Subcutaneous abdominal adipose tissue (tissue), 5 donors: ENCODE measurements around the gene NISCH.

ENCODE experiments used
- H3K27ac ChIP-seq: one replicate; pipeline ENCODE4 v1.7.0; 2013; ENCODE audit warnings: low read depth, mild to moderate bottlenecking, inconsistent platforms, low read length, moderate library complexity
- H3K27me3 ChIP-seq, 5 donors: one replicate each; pipeline ENCODE4 v1.7.0; 2013; ENCODE audit warnings: low read length in 5 of 5, inconsistent platforms in 1 of 5; ENCODE audit not compliant: control insufficient read depth in 5 of 5, insufficient read depth in 4 of 5
- H3K36me3 ChIP-seq, 5 donors: one replicate each; pipeline ENCODE4 v1.7.0; 2013; ENCODE audit warnings: low read length in 5 of 5; ENCODE audit not compliant: control insufficient read depth in 5 of 5, insufficient read depth in 5 of 5
- H3K4me1 ChIP-seq, 5 donors: one replicate each; pipeline ENCODE4 v1.7.0; 2013; ENCODE audit warnings: low read length in 5 of 5, mild to moderate bottlenecking in 3 of 5, moderate library complexity in 1 of 5; ENCODE audit not compliant: control insufficient read depth in 5 of 5, insufficient read depth in 5 of 5
- H3K4me3 ChIP-seq, 5 donors: one replicate each; pipeline ENCODE4 v1.7.0; 2013; ENCODE audit warnings: low read length in 5 of 5, low read depth in 1 of 5
- H3K9ac ChIP-seq, 5 donors: one replicate each; pipeline ENCODE4 v1.7.0; 2013; ENCODE audit warnings: low read length in 5 of 5, mild to moderate bottlenecking in 4 of 5, moderate library complexity in 3 of 5
- H3K9me3 ChIP-seq, 5 donors: one replicate each; pipeline ENCODE4 v1.7.0; 2013; ENCODE audit warnings: low read length in 5 of 5; ENCODE audit not compliant: control insufficient read depth in 5 of 5
- donor health status: healthy.
- donor health status: healthy.
- donor health status: healthy.
- donor health status: healthy.
- donor health status: healthy.

Gene NISCH

DNA sequence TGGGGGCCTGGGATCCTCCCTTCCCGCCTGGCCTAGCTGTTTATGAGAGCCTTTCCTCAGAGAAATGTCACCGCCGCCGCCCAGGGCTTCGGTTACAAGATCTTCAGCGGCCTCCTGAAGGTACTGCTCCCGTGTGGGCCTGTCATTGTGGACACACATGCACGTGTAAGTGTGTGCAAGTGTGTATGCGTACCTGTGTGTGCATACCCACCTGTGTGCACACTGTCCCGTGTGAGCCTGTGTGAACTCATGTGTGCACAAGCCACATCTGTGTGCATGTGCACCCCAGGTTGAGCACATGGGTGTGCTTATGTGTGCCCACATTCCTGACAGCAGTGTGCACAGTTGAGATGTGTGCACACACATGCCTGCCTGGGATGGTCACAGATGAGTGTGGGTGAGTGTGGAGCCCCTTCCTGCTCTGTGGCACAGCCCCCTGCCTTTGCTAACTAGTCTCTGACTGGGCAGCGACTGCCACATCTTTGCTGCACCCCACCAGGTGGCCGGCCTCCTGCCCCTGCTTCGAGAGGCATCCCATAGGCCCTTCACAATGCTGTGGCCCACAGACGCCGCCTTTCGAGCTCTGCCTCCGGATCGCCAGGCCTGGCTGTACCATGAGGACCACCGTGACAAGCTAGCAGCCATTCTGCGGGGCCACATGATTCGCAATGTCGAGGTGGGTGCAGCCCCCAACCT is 64.2 kb downstream of the NISCH start:
- Histone ChIP-seq H3K4me3 (no peak overlapping the region), H3K27ac (no peak overlapping the region), H3K4me1 (peaks cover 0 to 9% (median 6%) of the 10 kb centered on the region in 5 donors), H3K36me3 (peaks cover 0 to 96% (median 71%) of the 10 kb centered on the region in 5 donors), H3K27me3 (no peaks in the 10 kb centered on the region), H3K9ac (no peak overlapping the region), H3K9me3 (no peaks in the 10 kb centered on the region)

GRCh38 chr3:52520141-52520667 is 64.8 kb downstream of the NISCH start:
- Histone ChIP-seq H3K9me3 (no peaks in the 10 kb centered on the region), H3K4me1 (peaks cover 2 to 16% (median 10%) of the 10 kb centered on the region in 5 donors), H3K9ac (no peak overlapping the region), H3K27me3 (no peaks in the 10 kb centered on the region), H3K27ac (no peak overlapping the region), H3K4me3 (no peak overlapping the region), H3K36me3 (peaks cover 0 to 94% (median 66%) of the 10 kb centered on the region in 5 donors)

DNA sequence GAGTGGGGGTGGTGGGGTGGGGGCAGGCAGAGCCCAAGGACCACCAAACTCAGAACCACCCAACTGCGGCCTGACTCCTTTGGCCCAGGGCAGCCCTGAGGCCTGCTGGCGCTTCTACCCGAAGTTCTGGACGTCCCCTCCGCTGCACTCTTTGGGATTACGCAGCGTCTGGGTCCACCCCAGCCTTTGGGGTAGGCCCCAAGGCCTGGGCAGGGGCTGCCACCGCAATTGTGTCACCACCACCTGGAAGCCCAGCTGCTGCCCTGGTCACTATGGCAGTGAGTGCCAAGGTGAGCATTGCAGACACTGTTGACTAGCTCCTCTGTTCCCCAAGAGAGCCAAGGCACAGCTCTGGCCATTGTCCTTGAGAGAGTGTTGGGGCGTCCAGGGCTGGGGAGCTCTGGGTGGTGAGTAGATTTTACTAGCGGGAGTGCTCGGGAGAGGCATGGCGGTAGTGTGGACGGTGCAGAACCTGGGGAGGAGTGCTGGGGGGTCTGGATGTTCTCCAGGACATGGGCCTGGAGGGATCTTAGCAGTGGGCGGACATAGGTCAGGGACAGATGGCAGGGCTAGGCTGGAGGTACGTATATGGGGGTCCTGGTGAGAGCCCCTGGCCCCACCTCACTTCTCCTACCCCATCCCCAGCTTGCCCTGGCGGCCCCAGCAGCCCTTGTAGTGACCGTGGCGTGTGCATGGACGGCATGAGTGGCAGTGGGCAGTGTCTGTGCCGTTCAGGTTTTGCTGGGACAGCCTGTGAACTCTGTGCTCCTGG is 65.5 kb downstream of the NISCH start:
- H3K27me3 ChIP-seq: no peaks in the 10 kb centered on the region
- H3K9ac ChIP-seq: no peak overlapping the region
- H3K4me1 ChIP-seq: peaks cover 4 to 22% (median 13%) of the 10 kb centered on the region in 5 donors
- no peak overlapping the region for H3K4me3 ChIP-seq
- H3K27ac ChIP-seq: no peak overlapping the region
- H3K9me3 ChIP-seq: no peaks in the 10 kb centered on the region
- peaks cover 0 to 94% (median 62%) of the 10 kb centered on the region in 5 donors for H3K36me3 ChIP-seq

DNA sequence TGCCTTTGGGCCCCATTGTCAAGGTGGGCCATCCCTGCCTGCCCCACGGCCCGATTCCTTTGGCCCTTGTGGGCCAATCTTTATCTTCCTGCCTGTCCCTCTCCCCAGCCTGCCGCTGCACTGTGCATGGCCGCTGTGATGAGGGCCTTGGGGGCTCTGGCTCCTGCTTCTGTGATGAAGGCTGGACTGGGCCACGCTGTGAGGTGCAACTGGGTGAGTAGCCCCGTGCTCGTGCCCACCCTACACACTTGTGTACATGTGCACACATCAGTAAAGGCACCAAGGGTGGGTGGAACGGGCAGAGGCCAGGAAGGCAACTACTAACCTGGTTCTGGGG is 66.1 kb downstream of the NISCH start:
- H3K4me3 ChIP-seq: no peak overlapping the region
- H3K27ac ChIP-seq: no peak overlapping the region
- H3K9ac ChIP-seq: no peak overlapping the region
- peaks cover 4 to 26% (median 13%) of the 10 kb centered on the region in 5 donors for H3K4me1 ChIP-seq
- no peaks in the 10 kb centered on the region for H3K27me3 ChIP-seq
- H3K36me3 ChIP-seq: peaks cover 0 to 94% (median 59%) of the 10 kb centered on the region in 5 donors
- no peaks in the 10 kb centered on the region for H3K9me3 ChIP-seq

- Histone ChIP-seq H3K27ac (no peak overlapping the region), H3K9ac (no peak overlapping the region), H3K9me3 (no peaks in the 10 kb centered on the region), H3K4me3 (no peak overlapping the region), H3K27me3 (no peaks in the 10 kb centered on the region), H3K36me3 (peaks cover 0 to 92% (median 59%) of the 10 kb centered on the region in 5 donors), H3K4me1 (peaks cover 6 to 30% (median 16%) of the 10 kb centered on the region in 5 donors)
These were observed 66.7 kb downstream of the NISCH start for GRCh38 chr3:52521881-52522650.

DNA sequence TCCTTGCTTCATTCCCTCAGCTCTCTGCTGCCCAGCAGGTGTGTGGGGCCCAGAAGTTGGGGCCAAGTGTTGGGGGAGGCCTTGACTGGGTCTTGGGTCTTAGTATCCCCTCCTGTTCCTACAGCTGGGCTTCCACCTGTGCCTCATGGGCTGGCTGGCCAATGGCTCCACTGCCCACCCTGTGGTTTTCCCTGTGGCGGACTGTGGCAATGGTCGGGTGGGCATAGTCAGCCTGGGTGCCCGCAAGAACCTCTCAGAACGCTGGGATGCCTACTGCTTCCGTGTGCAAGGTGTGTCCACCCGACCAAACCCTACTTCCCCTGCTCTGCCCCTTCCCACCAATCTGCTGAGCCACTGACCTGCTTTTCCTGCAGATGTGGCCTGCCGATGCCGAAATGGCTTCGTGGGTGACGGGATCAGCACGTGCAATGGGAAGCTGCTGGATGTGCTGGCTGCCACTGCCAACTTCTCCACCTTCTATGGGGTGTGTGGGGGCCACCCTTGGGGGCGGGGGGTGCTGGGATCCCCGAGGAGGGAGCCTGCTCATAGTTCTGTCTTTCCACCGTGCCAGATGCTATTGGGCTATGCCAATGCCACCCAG is 67.3 kb downstream of the NISCH start:
- Histone ChIP-seq H3K9ac (no peak overlapping the region), H3K36me3 (peaks cover 0 to 92% (median 60%) of the 10 kb centered on the region in 5 donors)

GRCh38 chr3:52523386-52524257 is 68.2 kb downstream of the NISCH start:
- H3K27ac ChIP-seq: no peak overlapping the region
- peaks cover 6 to 32% (median 14%) of the 10 kb centered on the region in 5 donors for H3K4me1 ChIP-seq
- peaks cover 0 to 91% (median 56%) of the 10 kb centered on the region in 5 donors for H3K36me3 ChIP-seq

More for the DNA sequence above, 67.3 kb downstream of the NISCH start:
- Histone ChIP-seq H3K27me3 (no peaks in the 10 kb centered on the region), H3K9me3 (no peaks in the 10 kb centered on the region), H3K4me3 (no peak overlapping the region), H3K27ac (no peak overlapping the region), H3K4me1 (peaks cover 6 to 32% (median 16%) of the 10 kb centered on the region in 5 donors)

GRCh38 chr3:52524258-52524751 is 68.9 kb downstream of the NISCH start:
- Histone ChIP-seq H3K27ac (no peak overlapping the region), H3K27me3 (no peaks in the 10 kb centered on the region), H3K4me1 (peaks cover 6 to 33% (median 14%) of the 10 kb centered on the region in 5 donors), H3K9ac (no peak overlapping the region), H3K9me3 (no peaks in the 10 kb centered on the region), H3K36me3 (peaks cover 0 to 90% (median 60%) of the 10 kb centered on the region in 5 donors), H3K4me3 (no peak overlapping the region)

More at GRCh38 chr3:52523386-52524257, 68.2 kb downstream of the NISCH start:
- H3K27me3 ChIP-seq: no peaks in the 10 kb centered on the region
- H3K4me3 ChIP-seq: no peak overlapping the region
- no peak overlapping the region for H3K9ac ChIP-seq
- H3K9me3 ChIP-seq: no peaks in the 10 kb centered on the region
